Measurements from ENCODE around the gene PAN2. TPM values are rescaled to one million over a fixed set of nuclear protein-coding genes. Genes with fewer than 3 reads are reported as not detected.
"Not testable (repeated sequence)": the region's sequence is repeated elsewhere in the genome, so short reads cannot be mapped to it uniquely, and the experiment has no call there.

PAN2 gene
- total and polyA plus RNA-seq, 8 donors = 4.9 to 146 (median 45.3) TPM

DNA sequence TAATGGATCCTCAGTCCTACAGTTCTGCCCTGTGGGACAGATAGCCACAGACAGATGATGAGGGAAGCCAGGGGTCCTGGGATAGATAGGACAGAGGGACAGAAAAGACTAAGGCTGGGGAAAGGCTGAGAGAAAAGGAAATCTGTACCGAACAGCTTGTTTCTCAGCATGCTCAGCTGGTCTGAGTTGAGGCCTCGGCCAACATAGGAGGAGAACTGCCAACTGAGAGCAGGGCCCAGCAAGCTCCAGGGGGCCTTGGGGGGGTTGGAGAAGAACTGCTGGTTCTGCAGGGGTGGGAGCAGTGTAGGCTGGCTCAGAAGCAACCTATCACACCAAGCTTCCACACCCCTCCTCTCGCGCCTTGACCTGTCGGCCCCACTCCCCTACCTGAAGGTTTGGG, 15.0 kb upstream of the PAN2 start:
- H3K36me3 ChIP-seq = peaks cover 53 to 100% (median 99%) of the 10 kb centered on the region in 4 donors
- WGBS, 5 donors = 90 to 95% (median 93%) methylated on average over 5 of the region's 5 CpGs
- no peaks in the 10 kb centered on the region for H3K27me3 ChIP-seq
- no peaks in the 10 kb centered on the region for H3K4me1 ChIP-seq
- no peak overlapping the region for H3K27ac ChIP-seq
- no peaks in the 10 kb centered on the region for H3K9me3 ChIP-seq
- TF ChIP-seq EP300 (IDR thresholded peaks at IDR 0.05) = no peak
- no peak for TF ChIP-seq CTCF (IDR thresholded peaks at IDR 0.05)
- no peak for TF ChIP-seq POLR2A (IDR thresholded peaks at IDR 0.05)
- TF ChIP-seq POLR2AphosphoS5 (IDR thresholded peaks at IDR 0.05) = no peak
- DNase-seq = no peak
- no peak overlapping the region for H3K4me3 ChIP-seq
- intact Hi-C loops (cut with DNase I; ENCODE audit: low total_unique reads) = no loop called here

DNA sequence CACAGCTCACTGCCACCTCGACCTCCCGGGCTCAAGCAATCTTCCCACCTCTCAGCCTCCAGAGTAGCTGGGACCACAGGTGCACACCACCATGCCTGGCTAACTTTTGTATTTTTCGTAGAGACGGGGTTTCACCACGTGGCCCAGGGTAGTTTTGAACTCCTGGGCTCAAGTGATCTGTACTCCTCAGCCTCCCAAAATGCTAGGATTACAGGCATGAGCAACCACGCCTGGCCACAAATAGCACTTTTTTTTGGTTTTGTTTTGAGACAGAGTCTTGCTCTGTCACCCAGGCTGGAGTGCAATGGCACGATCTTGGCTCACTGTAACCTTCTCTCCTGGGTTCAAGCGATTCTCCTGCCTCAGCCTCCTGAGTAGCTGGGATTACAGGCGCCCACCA, 13.5 kb upstream of the PAN2 start:
- intact Hi-C loops (cut with DNase I; ENCODE audit: low total_unique reads); H3K27me3 ChIP-seq; H3K27ac ChIP-seq; H3K4me1 ChIP-seq; DNase-seq; H3K4me3 ChIP-seq; H3K9me3 ChIP-seq: not testable (repeated sequence)
- peaks cover 63 to 100% (median 99%) of the 10 kb centered on the region in 4 donors for H3K36me3 ChIP-seq
- 86 to 93% (median 91%) methylated on average over 9 of the region's 9 CpGs for WGBS, 5 donors

DNA sequence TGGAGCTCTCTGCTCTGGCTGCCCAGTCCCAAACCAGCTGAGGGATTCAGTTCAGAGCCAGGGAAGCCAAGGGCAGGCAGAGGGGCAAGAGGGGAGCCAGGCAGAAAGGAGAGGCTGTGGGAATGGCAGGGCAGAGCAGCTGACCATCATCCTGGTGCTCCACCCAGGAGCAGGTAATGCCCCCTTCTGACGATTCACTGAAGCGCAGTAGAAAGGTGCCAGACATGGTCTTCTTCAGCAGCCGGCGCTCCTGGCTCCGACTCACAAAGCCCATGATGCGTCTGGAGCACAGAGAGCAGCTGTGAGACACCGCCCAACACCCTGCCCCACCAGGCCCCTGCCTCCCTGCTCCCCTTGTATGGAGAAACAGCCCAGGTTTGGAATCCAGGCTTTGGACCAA, 12.9 kb upstream of the PAN2 start:
- peaks cover 58 to 100% (median 99%) of the 10 kb centered on the region in 4 donors for H3K36me3 ChIP-seq
- no peak for TF ChIP-seq EP300 (IDR thresholded peaks at IDR 0.05)
- no peak for TF ChIP-seq POLR2A (IDR thresholded peaks at IDR 0.05)
- no peak overlapping the region for H3K27ac ChIP-seq
- no peak overlapping the region for H3K4me3 ChIP-seq
- no peaks in the 10 kb centered on the region for H3K4me1 ChIP-seq
- H3K9me3 ChIP-seq = no peaks in the 10 kb centered on the region
- WGBS, 5 donors = 76 to 88% (median 78%) methylated on average over 6 to 7 of the region's 7 CpGs
- intact Hi-C loops (cut with DNase I; ENCODE audit: low total_unique reads) = no loop called here
- DNase-seq = no peak
- no peaks in the 10 kb centered on the region for H3K27me3 ChIP-seq

DNA sequence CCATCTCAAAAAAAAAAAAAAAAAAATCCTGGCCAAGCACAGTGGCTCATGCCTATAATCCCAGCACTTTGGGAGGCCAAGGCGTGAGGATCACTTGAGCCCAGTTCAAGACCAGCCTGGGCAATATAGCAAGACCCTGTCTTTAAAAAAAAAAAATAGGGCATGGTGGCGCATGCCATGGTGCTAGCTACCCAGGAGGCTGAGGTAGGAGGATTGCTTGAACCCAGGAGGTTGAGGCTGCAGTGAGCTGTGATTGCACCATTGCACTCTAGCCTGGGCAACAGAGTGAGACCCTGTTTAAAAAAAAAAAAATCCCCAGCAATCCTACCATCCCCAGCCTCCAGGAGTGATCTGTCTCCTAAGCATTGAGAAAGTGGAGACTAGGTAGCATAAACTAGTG, 8.5 kb upstream of the PAN2 start:
- DNase-seq; H3K9me3 ChIP-seq; intact Hi-C loops (cut with DNase I; ENCODE audit: low total_unique reads); H3K4me3 ChIP-seq; H3K27ac ChIP-seq; H3K27me3 ChIP-seq: not testable (repeated sequence)
- Histone ChIP-seq H3K4me1 (peaks cover 0 to 11% (median 0%) of the 10 kb centered on the region in 4 donors), H3K36me3 (peaks cover 15 to 65% (median 62%) of the 10 kb centered on the region in 4 donors)
- 85 to 100% (median 99%) methylated on average over 2 of the region's 2 CpGs for WGBS, 5 donors

DNA sequence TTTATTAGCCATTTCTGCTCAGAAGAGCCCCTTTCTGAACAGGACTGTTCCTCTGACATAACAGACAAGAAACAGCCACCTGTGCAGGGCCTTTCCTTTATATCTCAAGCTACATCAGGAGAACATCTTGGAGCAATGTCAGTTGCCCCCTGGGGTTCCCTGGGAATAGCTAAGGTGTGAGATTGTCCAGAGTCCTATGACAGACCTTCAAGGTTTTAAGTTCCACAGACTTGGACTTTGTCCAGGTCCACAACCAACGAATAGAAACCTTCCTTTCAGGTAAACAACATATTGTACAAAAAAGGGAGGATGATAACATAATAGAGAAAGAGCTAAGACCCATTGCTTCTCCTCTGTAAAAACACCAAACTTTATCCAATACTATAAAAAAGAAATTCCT, 7.8 kb upstream of the PAN2 start:
- no peak for DNase-seq
- Histone ChIP-seq H3K9me3 (no peaks in the 10 kb centered on the region), H3K4me1 (peaks cover 0 to 11% (median 0%) of the 10 kb centered on the region in 4 donors), H3K36me3 (peaks cover 15 to 59% (median 56%) of the 10 kb centered on the region in 4 donors), H3K27ac (no peak overlapping the region), H3K27me3 (no peaks in the 10 kb centered on the region), H3K4me3 (no peak overlapping the region)
- TF ChIP-seq CTCF (IDR thresholded peaks at IDR 0.05) (no peak), EP300 (IDR thresholded peaks at IDR 0.05) (no peak), POLR2AphosphoS5 (IDR thresholded peaks at IDR 0.05) (no peak), POLR2A (IDR thresholded peaks at IDR 0.05) (no peak)
- intact Hi-C loops (cut with DNase I; ENCODE audit: low total_unique reads) = no loop called here
- 11 to 22% (median 14%) methylated on average over 1 of the region's 1 CpG for WGBS, 5 donors

GRCh38 chr12:56339158-56339422, 5.3 kb upstream of the PAN2 start:
- H3K4me1 ChIP-seq = peaks cover 0 to 19% (median 5%) of the 10 kb centered on the region in 4 donors
- 74 to 93% (median 93%) methylated on average over 1 of the region's 1 CpG for WGBS, 5 donors
- peaks cover 15 to 33% (median 31%) of the 10 kb centered on the region in 4 donors for H3K36me3 ChIP-seq
- intact Hi-C loops (cut with DNase I; ENCODE audit: low total_unique reads) = no loop called here
- H3K27ac ChIP-seq = peak overlapping the region in 3 of 5 donors; percentile 33 to 53 (median 49)
- no peak overlapping the region for H3K4me3 ChIP-seq
- no peaks in the 10 kb centered on the region for H3K9me3 ChIP-seq
- no peak for TF ChIP-seq EP300 (IDR thresholded peaks at IDR 0.05)
- no peak for TF ChIP-seq POLR2A (IDR thresholded peaks at IDR 0.05)
- TF ChIP-seq POLR2AphosphoS5 (IDR thresholded peaks at IDR 0.05) = no peak
- TF ChIP-seq CTCF (IDR thresholded peaks at IDR 0.05) = no peak
- no peak for DNase-seq
- no peaks in the 10 kb centered on the region for H3K27me3 ChIP-seq
